HepG2 (cell line): Measurements from ENCODE around the gene CERS5. TPM values are rescaled to one million over a fixed set of nuclear protein-coding genes. Genes with fewer than 3 reads are reported as not detected.
A peak's percentile ranks its signal among the peaks of the same experiment; 100 is the strongest.

Experiments
- CERS6 ChIP-seq: sonication (generic); formaldehyde crosslinking; IDR thresholded peaks from 2 replicates; pipeline ENCODE4 v1.5.0; 2020; ENCODE audit warnings: missing genetic modification reagents
- FOXA1 ChIP-seq, 2 experiments: fragments of 450-650 bp in 1 of 2; sonication (generic) in 1 of 2; formaldehyde crosslinking in 1 of 2; IDR thresholded peaks; 2 replicates each; pipeline versions ENCODE4 v1.4.0 to v1.6.1; 2016 to 2020; ENCODE audit warnings: missing genetic modification reagents in 1 of 2
- HBP1 ChIP-seq: IDR thresholded peaks from 2 replicates; pipeline ENCODE4 v1.6.1; 2016; ENCODE audit warnings: low read depth, control low read depth
- HMGA1 ChIP-seq: sonication (generic); formaldehyde crosslinking; conservative IDR thresholded peaks from 2 replicates; pipeline ENCODE4 v1.4.0; 2020; ENCODE audit warnings: missing genetic modification reagents
- HNF1B ChIP-seq: sonication (generic); formaldehyde crosslinking; IDR thresholded peaks from 2 replicates; pipeline ENCODE4 v1.5.1; 2020; ENCODE audit warnings: mild to moderate bottlenecking, moderate library complexity, missing genetic modification reagents
- KAT8 ChIP-seq: IDR thresholded peaks from 2 replicates; pipeline ENCODE4 v1.6.1; 2016; ENCODE audit warnings: missing genetic modification reagents, missing compliant biosample characterization
- KLF11 ChIP-seq: IDR thresholded peaks from 2 replicates; pipeline ENCODE4 v1.6.1; 2016; ENCODE audit warnings: missing compliant biosample characterization
- MEF2D ChIP-seq: sonication (generic); formaldehyde crosslinking; IDR thresholded peaks from 2 replicates; pipeline ENCODE4 v1.5.1; 2020; ENCODE audit warnings: mild to moderate bottlenecking, missing genetic modification reagents
- MXD4 ChIP-seq: IDR thresholded peaks from 2 replicates; pipeline ENCODE4 v1.6.1; 2016; ENCODE audit warnings: mild to moderate bottlenecking, missing biosample characterization, missing genetic modification reagents
- NR2C2 ChIP-seq: sonication (generic); formaldehyde crosslinking; IDR thresholded peaks from 2 replicates; pipeline ENCODE4 v1.4.0; 2020; ENCODE audit warnings: missing genetic modification reagents, mild to moderate bottlenecking, moderate library complexity, borderline replicate concordance
- PCBP1 ChIP-seq: fragments of 200-400 bp; formaldehyde crosslinking; IDR thresholded peaks from 2 replicates; pipeline ENCODE4 v1.6.1; 2017; ENCODE audit warnings: mild to moderate bottlenecking, low read depth, low read length, borderline replicate concordance
- RAD21 ChIP-seq: fragments of 450-650 bp; formaldehyde crosslinking; IDR thresholded peaks from 2 replicates; pipeline ENCODE4 v1.5.0; 2020; ENCODE audit warnings: mild to moderate bottlenecking
- RBFOX2 ChIP-seq: fragments of 200-400 bp; formaldehyde crosslinking; IDR thresholded peaks from 2 replicates; pipeline ENCODE4 v1.6.1; 2017; ENCODE audit warnings: low read depth, mild to moderate bottlenecking, low read length
- RBM22 ChIP-seq: fragments of 200-400 bp; formaldehyde crosslinking; optimal IDR thresholded peaks from 2 replicates; pipeline ENCODE3; 2017; ENCODE audit warnings: mild to moderate bottlenecking, low read length, moderate library complexity
- TAF15 ChIP-seq: fragments of 200-400 bp; formaldehyde crosslinking; IDR thresholded peaks from one replicate; pipeline ENCODE4 v1.6.1; 2018; ENCODE audit warnings: mild to moderate bottlenecking, low read depth, low read length; ENCODE audit not compliant: poor library complexity, severe bottlenecking
- ZBTB25 ChIP-seq: IDR thresholded peaks from 2 replicates; pipeline ENCODE4 v1.6.1; 2018; ENCODE audit warnings: missing genetic modification reagents
- ZBTB38 ChIP-seq: sonication (generic); formaldehyde crosslinking; IDR thresholded peaks from 2 replicates; pipeline ENCODE4 v1.5.1; 2020; ENCODE audit warnings: mild to moderate bottlenecking, missing genetic modification reagents
- ZFP36L2 ChIP-seq: sonication (generic); formaldehyde crosslinking; IDR thresholded peaks from 2 replicates; pipeline ENCODE4 v1.4.0; 2020; ENCODE audit warnings: missing genetic modification reagents
- ZNF292 ChIP-seq: sonication (generic); formaldehyde crosslinking; IDR thresholded peaks from 2 replicates; pipeline ENCODE4 v1.8.1; 2022; ENCODE audit warnings: mild to moderate bottlenecking, low read depth, missing genetic modification reagents, borderline replicate concordance
- ZNF496 ChIP-seq: sonication (generic); formaldehyde crosslinking; IDR thresholded peaks from 2 replicates; pipeline ENCODE4 v1.8.1; 2023; ENCODE audit warnings: mild to moderate bottlenecking, moderate library complexity, missing genetic modification reagents; ENCODE audit not compliant: insufficient replicate concordance
- ZNF512 ChIP-seq: sonication (generic); formaldehyde crosslinking; IDR thresholded peaks from 2 replicates; pipeline ENCODE4 v1.4.0; 2020; ENCODE audit warnings: mild to moderate bottlenecking, missing genetic modification reagents
- ZNF552 ChIP-seq: sonication (generic); formaldehyde crosslinking; IDR thresholded peaks from 2 replicates; pipeline ENCODE4 v1.9.0; 2022; ENCODE audit warnings: missing genetic modification reagents, mild to moderate bottlenecking, borderline replicate concordance
- ZNF781 ChIP-seq: sonication (generic); formaldehyde crosslinking; IDR thresholded peaks from 2 replicates; pipeline ENCODE4 v1.5.1; 2020; ENCODE audit warnings: borderline replicate concordance, mild to moderate bottlenecking, missing genetic modification reagents; ENCODE audit errors: not compliant biosample characterization
- ZNF879 ChIP-seq: sonication (generic); formaldehyde crosslinking; IDR thresholded peaks from 2 replicates; pipeline ENCODE4 v1.8.1; 2023; ENCODE audit warnings: missing genetic modification reagents
- polyA plus RNA-seq, 8 experiments: library from polyadenylated mRNA; depleted of rRNA in 3 of 8; stranded (reverse) in 7 of 8; unstranded in 1 of 8; fragments of >200 nt; fragmentation: Illumina TruSeq in 4 of 8; extraction: Trizol in 4 of 8; gene quantifications; 2 replicates each; pipeline versions ENCODE4 v1.2.1 to v1.2.3, GENCODE V29; 2011 to 2016; ENCODE audit warnings: low read depth in 4 of 8, missing spikeins in 1 of 8, mixed read lengths in 1 of 8; ENCODE audit not compliant: insufficient read depth in 1 of 8
- total RNA-seq, 5 experiments: library from RNA; depleted of rRNA; stranded (reverse); fragments of >200 nt; fragmentation: Illumina TruSeq; extraction: Trizol; gene quantifications; 2 replicates each; pipeline ENCODE4 v1.2.3, GENCODE V29; 2016; ENCODE audit warnings: low read depth in 1 of 5

Gene CERS5
- total and polyA plus RNA-seq, 2 of the 13 experiments (the other 11 are each of a cell fraction or from before 2014, with no cell fraction given), result 22.3 to 48.8 TPM

GRCh38 chr12:50082644-50083043, 84.5 kb downstream of the CERS5 start (continued):
- TF ChIP-seq HMGA1, result no peak
- TF ChIP-seq MEF2D, result no peak
- TF ChIP-seq ZNF879 (CRISPR knock-in tag), result no peak
- TF ChIP-seq NR2C2 (CRISPR knock-in tag), result peak; percentile 44; the same call in 1 of the 2 replicates
- TF ChIP-seq ZNF496 (CRISPR knock-in tag), result no peak
- TF ChIP-seq TAF15, result no peak
- no peak for TF ChIP-seq ZNF512 (CRISPR knock-in tag)
- no peak for TF ChIP-seq FOXA1 (IDR thresholded peaks at IDR 0.05)
- TF ChIP-seq FOXA1 (CRISPR knock-in tag; IDR thresholded peaks at IDR 0.05), result peak; percentile 90
- TF ChIP-seq KAT8 (CRISPR knock-in tag), result peak; percentile 68; the same call in 1 of the 2 replicates
- no peak for TF ChIP-seq ZNF292 (CRISPR knock-in tag)
- TF ChIP-seq ZBTB38 (CRISPR knock-in tag), result no peak
- TF ChIP-seq ZBTB25 (CRISPR knock-in tag), result 0 out of 2 replicates have a peak, but pooled peaks have one; percentile 29
- no peak for TF ChIP-seq ZFP36L2 (CRISPR knock-in tag)
- no peak for TF ChIP-seq RAD21 (CRISPR knock-in tag)
- TF ChIP-seq RBFOX2, result no peak
- 0 out of 2 replicates have a peak, but pooled peaks have one; percentile 49 for TF ChIP-seq HNF1B
- TF ChIP-seq PCBP1, result no peak
- no peak for TF ChIP-seq HBP1 (CRISPR knock-in tag)
- TF ChIP-seq ZNF781 (CRISPR knock-in tag), result no peak
- TF ChIP-seq MXD4 (CRISPR knock-in tag), result 0 out of 2 replicates have a peak, but pooled peaks have one; percentile 42
- TF ChIP-seq ZNF552 (CRISPR knock-in tag), result no peak
- no peak for TF ChIP-seq CERS6
- no peak for TF ChIP-seq RBM22
- no peak for TF ChIP-seq KLF11 (CRISPR knock-in tag)
